GM19328 (cell line): ENCODE data around the gene FOXF1.

Experiments
- ATAC-seq: cut with Tn5 transposase; IDR thresholded peaks from one replicate; pipeline ENCODE4 v1.9.1; 2021; ENCODE audit warnings: mild to moderate bottlenecking, moderate library complexity; ENCODE audit not compliant: unreplicated experiment

Gene FOXF1

DNA sequence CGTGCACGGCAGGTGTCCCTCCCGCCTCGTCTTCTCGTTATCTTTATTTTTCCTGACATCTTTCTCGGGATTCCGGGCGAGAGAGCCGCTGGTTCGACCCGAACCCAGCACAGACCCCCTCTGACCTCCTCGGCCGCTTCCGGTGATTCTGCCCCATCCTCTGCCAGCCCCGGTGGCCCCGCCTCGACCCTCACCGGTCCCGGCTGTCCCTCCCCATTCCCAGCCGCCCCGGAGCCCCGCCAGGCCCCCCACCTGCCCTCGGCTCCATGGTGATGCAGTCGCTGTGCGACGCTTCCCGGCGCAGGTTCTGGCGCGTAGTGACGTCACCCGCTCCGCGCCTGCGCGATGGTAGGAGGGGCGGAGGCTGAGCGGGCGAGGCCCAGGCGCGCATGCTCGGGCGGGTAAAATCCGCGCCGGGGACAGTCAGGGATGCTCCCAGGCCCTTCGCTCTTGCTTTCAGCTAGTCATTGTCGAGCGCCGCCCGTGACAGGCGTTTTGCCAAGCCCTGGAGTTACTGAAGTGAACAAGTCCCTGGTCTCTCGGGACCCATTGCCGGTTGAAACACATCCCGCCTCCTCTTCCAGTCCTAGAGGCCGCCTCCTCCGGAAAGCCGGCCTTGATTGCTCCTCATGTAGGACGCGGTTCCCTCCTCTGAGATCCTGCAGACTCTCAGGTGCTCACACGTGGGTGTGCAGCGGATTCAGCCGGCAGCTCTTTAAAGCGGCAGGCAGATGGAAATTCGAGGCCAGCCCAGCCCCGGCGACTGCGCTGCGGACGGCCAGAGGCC, 44.8 kb downstream of the FOXF1 start, which contains the start of gene MTHFSD:
Gene MTHFSD (minus strand): TSS at position 319 of the 787 bp plus-strand sequence. CDS start 51 bp downstream, at position 268.
- ATAC-seq: peak; percentile 92

DNA sequence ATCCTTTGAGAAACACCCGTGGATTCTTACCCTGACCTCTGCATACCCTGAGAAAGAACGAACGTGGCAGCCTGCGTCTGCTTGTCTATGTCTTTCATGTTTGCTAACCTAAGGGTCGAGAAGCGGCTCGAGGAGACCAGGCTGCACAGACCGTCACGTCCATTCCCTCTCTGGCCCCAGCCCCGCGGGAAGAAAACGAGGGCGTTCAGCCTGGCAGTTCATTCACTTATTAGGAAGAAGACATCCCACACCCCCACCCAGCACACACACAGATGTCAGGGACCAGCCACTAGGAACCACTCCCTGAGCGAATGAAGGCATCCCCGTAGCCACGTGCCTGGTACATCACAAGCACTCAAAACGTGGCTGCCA, 45.4 kb downstream of the FOXF1 start:
- no peak for ATAC-seq

DNA sequence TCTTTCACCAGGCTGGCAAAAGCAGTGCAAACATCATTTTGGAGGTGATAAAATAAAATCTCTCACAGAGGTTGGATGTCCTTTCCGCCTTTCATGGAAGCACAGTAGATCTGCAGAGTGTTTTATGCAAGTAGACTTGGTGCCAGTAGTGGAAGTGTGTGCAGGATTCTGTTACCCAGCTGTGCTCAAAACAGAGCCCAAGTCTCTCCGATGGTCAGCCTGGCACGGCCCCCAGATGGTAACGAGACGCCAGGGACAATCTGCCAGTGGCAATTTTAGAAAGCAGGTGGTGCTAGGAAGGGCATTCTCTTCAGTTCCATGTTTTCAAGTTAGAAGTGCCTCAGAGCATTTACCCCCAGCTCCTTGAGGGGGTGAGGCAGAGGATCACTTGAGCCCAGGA, 46.2 kb downstream of the FOXF1 start:
- ATAC-seq: no peak

DNA sequence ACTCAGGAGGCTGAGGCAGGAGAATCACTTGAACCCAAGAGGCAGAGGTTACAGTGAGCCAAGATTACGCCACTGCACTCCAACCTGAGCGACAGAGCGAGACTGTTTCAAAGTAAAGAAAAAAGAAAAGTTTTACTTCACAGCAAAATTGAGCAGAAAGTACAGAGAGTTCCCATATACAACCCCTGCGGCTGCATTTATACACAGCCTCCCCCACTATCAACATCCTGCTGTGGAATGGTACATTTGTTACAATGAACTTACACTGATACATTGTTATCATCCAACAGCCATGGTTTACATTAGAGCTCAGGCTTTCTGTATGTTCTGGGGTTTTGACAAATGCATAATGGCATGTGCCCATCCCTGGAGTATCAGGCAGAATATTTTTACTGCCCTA, 47.3 kb downstream of the FOXF1 start:
- ATAC-seq: no peak

DNA sequence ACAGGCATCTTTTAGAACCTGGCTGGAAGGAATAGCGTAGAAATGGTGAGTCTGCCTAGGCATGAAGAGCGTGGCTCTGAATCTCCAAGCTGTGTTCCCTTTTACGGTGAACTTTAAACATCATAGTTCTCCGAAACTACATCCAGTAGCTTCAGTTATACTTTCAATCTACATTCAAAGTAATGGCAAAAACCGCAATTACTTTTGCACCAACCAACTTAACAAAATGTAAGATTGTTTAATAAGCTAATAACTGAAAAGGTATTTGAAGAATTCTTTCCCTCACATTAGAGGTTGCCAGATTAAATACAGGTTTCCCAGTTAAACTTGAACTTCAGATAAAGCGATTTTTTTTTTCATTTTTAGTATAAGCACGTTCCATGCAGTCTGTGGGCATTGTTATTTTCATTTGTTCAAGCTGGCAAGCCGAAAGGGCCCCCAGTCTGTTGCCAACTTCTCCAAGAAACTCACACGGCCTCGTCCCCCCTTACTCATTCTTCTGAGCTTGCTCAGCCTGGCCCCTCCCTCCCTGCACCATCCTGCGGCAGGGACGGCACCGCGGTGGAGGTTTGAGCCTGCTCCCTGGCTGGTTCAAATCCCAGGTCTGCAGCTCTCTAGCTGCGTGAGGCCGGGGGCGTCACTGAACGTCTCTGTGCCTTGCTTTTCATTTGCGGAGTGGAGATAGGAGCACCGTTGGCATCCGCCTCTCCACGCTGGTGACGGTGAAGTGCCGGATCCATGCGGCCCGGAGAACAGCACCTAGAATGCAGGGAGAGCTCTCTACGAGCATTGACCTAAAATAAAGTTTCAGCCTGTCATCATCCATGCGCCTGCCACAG, 48.2 kb downstream of the FOXF1 start:
- no peak for ATAC-seq

DNA sequence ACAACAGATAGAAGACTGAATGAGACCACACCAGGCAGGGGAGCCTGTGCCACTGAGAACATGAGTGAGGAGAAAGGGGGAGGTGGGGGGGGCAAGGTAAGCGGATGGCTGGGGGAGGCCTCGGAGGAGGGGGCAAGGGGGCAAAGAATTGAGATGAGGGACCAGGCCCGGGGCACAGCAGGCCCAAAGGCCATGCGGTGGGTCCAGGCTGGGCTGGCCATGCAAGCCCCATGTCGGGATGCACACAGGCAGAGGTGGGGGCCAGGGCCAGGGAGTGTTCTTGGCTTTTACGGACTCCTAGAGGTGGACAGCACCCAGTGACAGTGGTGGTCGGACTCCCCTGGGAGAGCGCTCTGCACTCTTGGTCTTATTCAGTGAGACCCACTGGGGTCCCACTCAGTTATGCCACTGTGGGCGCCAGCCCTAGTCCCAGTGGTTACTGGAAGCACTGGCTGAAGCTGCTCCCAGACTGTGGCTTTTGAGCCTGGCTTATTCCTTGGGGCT, 49.5 kb downstream of the FOXF1 start:
- no peak for ATAC-seq

DNA sequence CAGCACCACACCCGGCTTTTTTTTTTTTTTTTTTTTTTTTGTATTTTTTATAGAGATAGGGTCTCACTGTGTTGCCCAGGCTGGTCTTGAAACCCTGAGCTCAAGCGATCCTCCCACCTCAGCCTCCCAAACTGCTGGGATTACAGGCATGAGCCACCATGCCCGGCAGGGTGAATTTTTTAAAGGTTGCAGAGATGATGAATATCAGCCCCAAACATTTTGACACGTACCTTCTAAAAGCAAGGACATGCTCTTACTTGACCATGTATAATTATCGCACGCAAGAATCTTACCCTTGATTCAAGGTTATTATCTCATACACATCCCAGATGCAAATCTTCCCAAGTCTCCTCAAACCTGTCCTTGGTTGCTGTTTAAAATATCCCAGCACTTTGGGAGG, 52.0 kb downstream of the FOXF1 start:
- no peak for ATAC-seq

DNA sequence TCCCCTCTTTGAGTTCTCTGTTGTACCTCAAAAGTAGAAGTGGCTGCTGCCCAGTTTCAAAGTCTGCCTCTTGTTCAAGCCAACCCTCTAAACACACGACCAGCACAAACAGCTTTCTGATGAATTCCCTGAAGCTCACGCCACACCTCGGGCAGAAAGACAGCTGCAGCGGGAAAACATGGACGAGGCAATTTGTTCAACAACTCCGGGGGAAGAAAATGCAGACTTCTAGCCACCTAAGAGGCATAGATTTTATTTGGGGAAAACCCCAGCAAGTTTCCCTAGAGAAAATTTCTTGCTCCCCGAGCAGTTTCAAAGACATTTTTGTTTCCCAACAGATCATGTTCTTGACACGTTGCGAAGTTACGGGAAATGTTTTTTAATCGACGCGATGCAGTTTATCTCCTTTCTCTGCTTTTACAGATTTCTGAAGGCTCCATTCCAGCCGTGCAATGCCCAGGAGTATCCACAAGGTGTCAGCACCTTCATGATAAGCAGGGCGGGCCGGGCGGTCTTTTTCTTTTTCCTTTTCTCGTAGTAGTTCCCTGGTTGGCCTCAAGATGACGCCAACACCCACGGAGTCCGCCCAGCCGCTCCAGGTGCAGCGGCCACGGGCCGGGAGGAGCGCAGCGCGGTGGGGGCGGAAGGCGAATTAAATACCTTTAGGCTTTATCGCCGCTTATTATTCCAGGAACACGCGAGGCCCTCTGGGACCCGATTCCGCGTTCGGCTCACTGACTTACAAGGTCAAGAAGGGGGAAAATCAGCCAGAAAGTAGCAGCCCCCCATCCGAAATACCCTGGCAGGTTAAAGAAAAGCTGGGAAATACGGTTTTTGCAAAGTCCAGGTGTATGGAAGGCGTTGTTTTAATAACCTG, 53.4 kb downstream of the FOXF1 start:
- peak; percentile 65 for ATAC-seq
